ENCODE results near the gene SLC13A4. TPM values are rescaled to one million over a fixed set of nuclear protein-coding genes. Genes with fewer than 3 reads are reported as not detected.

The SLC13A4 gene
- total and polyA plus RNA-seq, 2 of the 13 experiments (the other 11 are each of a cell fraction or from before 2014, with no cell fraction given): 0.04 TPM; not detected in 1

GRCh38 chr7:135662373-135663114 is 65.4 kb downstream of the SLC13A4 start, which contains the start of gene STMP1 (continued):
- TF ChIP-seq GMEB2 (CRISPR knock-in tag; IDR thresholded peaks at IDR 0.05; ENCODE audit: low read depth): no peak; the same call in 1 of the 2 replicates
- peak; percentile 95 for TF ChIP-seq ZSCAN31 (CRISPR knock-in tag; IDR thresholded peaks at IDR 0.05; ENCODE audit: low read depth)
- TF ChIP-seq ZNF746 (CRISPR knock-in tag; IDR thresholded peaks at IDR 0.05): peak; percentile 96
- TF ChIP-seq MAF1 (CRISPR knock-in tag; IDR thresholded peaks at IDR 0.05; ENCODE audit: borderline replicate concordance): peak; percentile 67; the same call in 1 of the 2 replicates
- no peak for TF ChIP-seq SRSF9 (IDR thresholded peaks at IDR 0.05; ENCODE audit: borderline replicate concordance, insufficient read depth, low read depth, low read length, poor library complexity, severe bottlenecking)
- TF ChIP-seq, protein P1, sequence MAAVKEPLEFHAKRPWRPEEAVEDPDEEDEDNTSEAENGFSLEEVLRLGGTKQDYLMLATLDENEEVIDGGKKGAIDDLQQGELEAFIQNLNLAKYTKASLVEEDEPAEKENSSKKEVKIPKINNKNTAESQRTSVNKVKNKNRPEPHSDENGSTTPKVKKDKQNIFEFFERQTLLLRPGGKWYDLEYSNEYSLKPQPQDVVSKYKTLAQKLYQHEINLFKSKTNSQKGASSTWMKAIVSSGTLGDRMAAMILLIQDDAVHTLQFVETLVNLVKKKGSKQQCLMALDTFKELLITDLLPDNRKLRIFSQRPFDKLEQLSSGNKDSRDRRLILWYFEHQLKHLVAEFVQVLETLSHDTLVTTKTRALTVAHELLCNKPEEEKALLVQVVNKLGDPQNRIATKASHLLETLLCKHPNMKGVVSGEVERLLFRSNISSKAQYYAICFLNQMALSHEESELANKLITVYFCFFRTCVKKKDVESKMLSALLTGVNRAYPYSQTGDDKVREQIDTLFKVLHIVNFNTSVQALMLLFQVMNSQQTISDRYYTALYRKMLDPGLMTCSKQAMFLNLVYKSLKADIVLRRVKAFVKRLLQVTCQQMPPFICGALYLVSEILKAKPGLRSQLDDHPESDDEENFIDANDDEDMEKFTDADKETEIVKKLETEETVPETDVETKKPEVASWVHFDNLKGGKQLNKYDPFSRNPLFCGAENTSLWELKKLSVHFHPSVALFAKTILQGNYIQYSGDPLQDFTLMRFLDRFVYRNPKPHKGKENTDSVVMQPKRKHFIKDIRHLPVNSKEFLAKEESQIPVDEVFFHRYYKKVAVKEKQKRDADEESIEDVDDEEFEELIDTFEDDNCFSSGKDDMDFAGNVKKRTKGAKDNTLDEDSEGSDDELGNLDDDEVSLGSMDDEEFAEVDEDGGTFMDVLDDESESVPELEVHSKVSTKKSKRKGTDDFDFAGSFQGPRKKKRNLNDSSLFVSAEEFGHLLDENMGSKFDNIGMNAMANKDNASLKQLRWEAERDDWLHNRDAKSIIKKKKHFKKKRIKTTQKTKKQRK (IDR thresholded peaks at IDR 0.05; ENCODE audit: low read length): no peak
- no peak for TF ChIP-seq FOXK2 (IDR thresholded peaks at IDR 0.05)
- peak; percentile 74; the same call in 1 of the 2 replicates for TF ChIP-seq HNRNPUL1 (IDR thresholded peaks at IDR 0.05; ENCODE audit: low read depth, low read length)
- TF ChIP-seq CBFB (CRISPR knock-in tag; IDR thresholded peaks at IDR 0.05): no peak
- 0 out of 2 replicates have a peak, but pooled peaks have one; percentile 68 for TF ChIP-seq ZNF790 (CRISPR knock-in tag; IDR thresholded peaks at IDR 0.05; ENCODE audit: borderline replicate concordance)
- 0 out of 2 replicates have a peak, but pooled peaks have one; percentile 49 for TF ChIP-seq MTA1 (CRISPR knock-in tag; IDR thresholded peaks at IDR 0.05; ENCODE audit: borderline replicate concordance)
- peak; percentile 57 for TF ChIP-seq AGO1 (IDR thresholded peaks at IDR 0.05; ENCODE audit: low read depth, low read length, poor library complexity, severe bottlenecking)
- no peak for TF ChIP-seq JDP2 (CRISPR knock-in tag; IDR thresholded peaks at IDR 0.05; ENCODE audit: borderline replicate concordance)
- TF ChIP-seq ZNF160 (CRISPR knock-in tag; IDR thresholded peaks at IDR 0.05): peak; percentile 76; the same call in 1 of the 2 replicates
- TF ChIP-seq, protein P2, sequence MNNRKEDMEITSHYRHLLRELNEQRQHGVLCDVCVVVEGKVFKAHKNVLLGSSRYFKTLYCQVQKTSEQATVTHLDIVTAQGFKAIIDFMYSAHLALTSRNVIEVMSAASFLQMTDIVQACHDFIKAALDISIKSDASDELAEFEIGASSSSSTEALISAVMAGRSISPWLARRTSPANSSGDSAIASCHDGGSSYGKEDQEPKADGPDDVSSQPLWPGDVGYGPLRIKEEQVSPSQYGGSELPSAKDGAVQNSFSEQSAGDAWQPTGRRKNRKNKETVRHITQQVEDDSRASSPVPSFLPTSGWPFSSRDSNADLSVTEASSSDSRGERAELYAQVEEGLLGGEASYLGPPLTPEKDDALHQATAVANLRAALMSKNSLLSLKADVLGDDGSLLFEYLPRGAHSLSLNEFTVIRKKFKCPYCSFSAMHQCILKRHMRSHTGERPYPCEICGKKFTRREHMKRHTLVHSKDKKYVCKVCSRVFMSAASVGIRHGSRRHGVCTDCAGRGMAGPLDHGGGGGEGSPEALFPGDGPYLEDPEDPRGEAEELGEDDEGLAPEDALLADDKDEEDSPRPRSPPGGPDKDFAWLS (CRISPR knock-in tag; IDR thresholded peaks at IDR 0.05; ENCODE audit: borderline replicate concordance): no peak
- TF ChIP-seq GTF3A (CRISPR knock-in tag; conservative IDR thresholded peaks at IDR 0.05): peak; percentile 86; the same call in 1 of the 2 replicates
- peak; percentile 49; the same call in 1 of the 2 replicates for TF ChIP-seq ZNF614 (CRISPR knock-in tag; IDR thresholded peaks at IDR 0.05; ENCODE audit: borderline replicate concordance)
- peak; percentile 88 for TF ChIP-seq ZBTB7A (CRISPR knock-in tag; IDR thresholded peaks at IDR 0.05)
- TF ChIP-seq IRF2 (CRISPR knock-in tag; IDR thresholded peaks at IDR 0.05): 0 out of 2 replicates have a peak, but pooled peaks have one; percentile 53
- peak; percentile 94 for TF ChIP-seq GABPA (IDR thresholded peaks at IDR 0.05; ENCODE audit: low read depth, low read length)
- peak; percentile 93 for TF ChIP-seq GABPA (CRISPR knock-in tag; IDR thresholded peaks at IDR 0.05; ENCODE audit: low read depth)

All from HepG2 (cell line).